HG02973 (cell line): ENCODE measurements around the gene MKLN1.
"Not testable (repeated sequence)": the region's sequence is repeated elsewhere in the genome, so short reads cannot be mapped to it uniquely, and the experiment has no call there.

Experiments used
- ATAC-seq: cut with Tn5 transposase; IDR thresholded peaks from one replicate; pipeline ENCODE4 v1.9.1; 2021; ENCODE audit warnings: moderate library complexity; ENCODE audit not compliant: unreplicated experiment

Gene MKLN1

DNA sequence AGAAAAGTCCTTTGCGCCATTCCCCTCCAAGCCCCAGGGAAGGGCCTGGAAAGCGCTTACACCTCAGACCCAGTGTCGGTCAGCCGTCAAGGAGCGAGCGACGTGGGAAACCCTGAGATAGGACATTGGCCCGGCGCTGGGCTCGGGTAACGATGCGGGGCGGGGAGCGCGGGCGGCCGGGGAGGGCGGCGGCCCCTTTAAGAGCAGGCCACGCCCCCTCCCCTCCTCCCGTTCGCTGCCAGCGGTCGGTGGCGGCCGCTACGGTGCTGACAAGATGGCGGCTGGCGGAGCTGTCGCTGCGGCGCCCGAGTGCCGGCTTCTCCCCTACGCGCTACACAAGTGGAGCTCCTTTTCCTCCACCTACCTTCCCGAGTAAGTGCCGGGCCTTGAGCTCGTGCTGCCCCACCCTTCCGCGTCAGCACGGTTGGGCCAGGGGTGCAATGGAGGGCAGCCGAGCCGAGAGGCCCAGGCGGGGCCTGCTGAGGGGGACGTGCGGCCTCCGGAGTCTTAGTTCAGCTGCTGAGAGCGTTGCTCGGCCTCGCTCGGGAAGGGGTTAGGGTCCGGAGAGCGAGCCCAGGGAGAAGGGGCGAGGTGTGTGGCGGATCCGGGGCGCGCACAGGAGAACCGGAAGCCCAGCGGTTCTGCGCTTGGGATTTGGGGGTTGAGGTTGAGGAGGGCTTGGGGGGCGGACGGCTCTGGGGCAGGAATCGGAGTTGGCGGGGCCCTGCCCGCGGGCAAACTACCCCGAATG lies at the start of gene MKLN1:
TSS of gene MKLN1 (plus strand) at position 251 of the 751 bp plus-strand sequence. CDS start at position 275, 24 bp downstream.
- peak; percentile 89 for ATAC-seq

DNA sequence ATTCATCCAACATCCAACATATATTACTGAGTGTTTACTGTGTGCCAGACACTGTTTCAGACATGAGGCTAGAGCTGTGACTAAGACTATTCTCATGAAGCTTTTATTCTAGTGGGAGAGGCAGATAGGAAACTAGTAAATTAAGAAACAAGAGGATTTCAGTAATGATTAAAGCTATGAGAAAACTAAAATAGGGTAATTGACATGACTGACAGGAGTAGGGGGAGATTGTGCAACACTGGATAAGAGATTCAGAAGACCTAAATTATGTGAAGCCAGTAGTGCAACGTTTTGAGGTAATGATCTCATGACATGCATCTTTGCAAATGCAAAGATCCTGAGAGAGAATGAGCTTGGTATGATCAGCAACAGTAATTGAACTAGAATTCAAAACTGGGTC lies 48.6 kb upstream of the MKLN1 start:
- ATAC-seq = no peak

DNA sequence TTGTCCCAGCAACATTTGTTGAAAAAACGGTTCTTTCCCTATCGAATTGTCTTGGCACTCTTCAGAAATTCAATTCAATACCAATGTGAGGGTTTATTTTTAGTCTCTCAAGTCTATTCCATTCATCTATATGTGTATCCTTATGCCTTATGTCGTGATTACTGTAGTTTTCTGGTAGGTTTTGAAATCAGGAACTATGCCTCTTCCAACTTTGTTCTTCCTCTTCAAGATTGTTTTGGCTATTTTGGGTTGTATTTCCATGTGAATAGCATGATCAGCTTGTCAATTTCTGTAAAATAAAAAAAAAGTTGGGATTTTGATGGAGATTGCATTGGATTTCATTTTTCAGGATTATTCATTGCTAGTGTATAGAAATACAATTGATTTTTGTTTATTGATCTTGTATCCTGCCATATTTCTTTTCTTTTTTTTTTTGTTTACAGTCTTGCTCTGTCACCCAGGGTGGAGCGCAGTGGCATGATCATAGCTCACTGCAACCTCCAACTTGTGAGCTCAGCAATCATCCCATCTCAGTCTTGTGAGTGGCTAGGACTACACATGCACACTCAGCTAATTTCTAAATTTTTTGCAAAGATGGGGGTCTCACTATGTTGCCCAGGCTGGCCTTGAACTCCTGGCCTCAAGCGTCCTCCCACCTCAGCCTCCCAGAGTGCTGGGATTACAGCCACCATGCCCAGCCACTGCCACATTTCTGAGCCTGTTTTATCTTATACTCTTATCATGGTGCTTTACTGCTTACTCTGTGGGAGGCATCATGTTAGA lies 46.2 kb upstream of the MKLN1 start:
- ATAC-seq = no peak

DNA sequence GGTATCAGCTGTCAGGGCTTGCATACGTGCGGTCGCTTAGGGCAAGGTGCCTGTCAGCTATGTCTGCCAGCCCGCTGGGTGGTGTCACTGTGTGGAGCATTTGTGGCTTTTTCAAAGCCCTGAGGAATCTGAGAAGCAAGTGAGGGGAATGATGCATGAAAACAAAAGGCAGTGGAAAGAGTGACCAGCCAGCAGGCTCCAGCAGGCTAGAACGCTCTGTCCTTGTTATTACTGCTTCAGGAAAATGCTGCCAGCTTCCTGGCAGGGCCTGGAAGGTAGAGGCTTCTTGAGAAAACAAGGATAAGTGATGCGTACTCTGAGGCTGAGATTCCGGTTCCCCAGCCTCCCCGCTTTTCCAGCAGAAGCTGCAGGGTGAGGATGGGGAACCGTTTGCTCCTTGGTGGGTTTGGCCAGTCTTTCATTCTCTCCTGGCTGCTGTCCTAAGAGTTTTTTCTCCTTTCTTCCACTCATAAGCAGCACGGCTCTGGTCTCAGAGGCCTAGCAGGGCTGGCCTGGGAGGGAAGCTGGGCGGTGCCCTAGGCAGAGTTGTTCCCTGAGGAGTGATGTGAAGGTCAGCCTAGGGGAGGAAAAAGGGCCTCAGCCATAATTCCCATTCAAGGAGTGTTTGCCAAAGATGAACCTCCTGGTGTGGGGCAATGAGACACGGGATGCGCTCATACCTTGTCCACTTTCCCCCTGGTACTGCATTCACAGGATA lies 42.8 kb upstream of the MKLN1 start:
- ATAC-seq = no peak

DNA sequence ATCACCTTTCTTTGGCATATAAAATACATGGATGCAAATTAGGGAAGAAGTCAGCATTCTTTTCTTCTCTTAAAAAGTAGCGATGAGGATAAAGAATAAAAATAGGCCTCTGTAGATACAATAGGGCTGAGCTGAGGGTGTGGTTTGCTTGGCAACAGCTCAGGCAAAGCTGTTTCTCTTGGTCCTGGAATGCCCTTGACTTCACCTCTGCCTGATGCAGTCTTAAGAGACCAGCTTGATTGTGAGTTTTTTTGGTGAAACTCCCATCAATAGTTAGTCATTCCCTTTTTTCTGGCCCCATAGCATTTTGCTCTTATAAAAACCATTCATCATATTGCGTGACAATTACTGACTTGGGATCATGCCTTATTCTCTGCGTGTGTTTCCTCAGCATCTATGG lies 42.1 kb upstream of the MKLN1 start:
- no peak for ATAC-seq

DNA sequence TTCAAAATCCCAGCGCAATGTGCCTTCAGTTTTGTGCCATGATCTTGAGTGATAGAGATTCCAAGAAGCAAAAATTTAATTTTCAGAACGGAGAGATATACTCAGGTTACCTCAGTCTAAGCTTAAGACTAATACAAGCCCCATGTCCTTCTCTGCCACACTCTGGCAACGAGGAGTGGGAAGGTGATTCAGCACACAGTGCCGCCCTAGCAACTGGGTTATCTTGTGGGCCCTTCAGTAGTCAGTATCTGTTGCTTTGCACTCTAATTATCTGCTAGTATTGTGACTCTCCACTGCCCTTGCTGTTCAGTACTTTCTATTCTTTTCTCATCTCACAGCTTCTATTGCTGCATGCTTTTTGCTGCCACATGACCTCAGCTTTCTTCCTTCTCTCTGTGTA lies 39.2 kb upstream of the MKLN1 start:
- no peak for ATAC-seq

DNA sequence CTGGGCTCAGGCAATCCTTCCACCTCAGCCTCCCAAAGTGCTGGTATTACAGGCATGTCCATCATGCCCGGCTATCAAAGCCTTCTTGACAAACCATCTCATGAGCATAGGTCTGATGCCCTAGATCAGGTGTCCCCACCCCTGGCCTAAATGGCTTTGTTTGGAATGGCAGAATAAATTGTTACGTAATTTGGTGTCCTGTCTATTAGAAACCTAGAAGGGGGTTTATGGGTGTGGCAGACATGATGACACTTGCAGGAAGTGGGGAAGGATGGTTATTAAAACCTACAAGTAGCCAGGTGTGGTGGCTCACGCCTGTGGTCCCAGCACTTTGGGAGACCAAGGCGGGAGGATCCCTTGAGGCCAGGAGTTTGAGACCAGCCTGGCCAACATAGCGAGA lies 38.6 kb upstream of the MKLN1 start:
- no peak for ATAC-seq

DNA sequence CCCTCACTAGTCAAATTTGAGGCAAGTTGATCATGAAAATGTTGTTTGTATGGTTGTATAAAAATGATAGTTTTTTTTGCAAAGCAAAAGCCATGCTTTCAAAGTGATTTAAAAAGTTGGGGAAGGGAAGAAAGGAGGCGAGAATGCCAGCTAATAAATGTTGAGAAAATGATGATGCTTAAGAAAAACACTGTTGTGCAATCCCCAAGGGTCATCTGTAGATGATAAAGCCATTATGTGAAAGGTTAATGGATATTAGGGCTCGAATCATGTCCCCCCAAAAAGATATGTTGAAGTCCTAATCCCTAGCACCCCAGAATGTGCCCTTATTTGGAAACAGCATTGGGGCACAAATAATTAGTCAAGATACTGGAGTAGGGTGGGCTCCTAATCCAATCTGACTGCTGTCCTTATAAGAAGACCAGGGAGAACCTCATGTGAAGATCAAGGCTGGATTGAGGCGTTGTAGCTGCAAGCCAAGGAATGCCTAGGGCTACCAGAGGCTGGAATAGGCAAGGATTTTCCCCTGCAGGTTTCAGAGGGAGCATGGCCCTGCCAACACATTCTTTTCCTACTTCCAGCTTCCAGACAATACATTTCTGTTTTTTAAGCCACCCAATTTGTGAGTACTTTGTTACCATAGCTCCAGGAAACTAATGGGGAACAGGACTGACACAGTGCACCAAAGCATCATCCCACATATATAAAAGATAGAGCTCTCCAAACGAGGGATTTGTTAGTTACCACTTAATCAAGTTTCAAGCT lies 35.4 kb upstream of the MKLN1 start:
- ATAC-seq = no peak

DNA sequence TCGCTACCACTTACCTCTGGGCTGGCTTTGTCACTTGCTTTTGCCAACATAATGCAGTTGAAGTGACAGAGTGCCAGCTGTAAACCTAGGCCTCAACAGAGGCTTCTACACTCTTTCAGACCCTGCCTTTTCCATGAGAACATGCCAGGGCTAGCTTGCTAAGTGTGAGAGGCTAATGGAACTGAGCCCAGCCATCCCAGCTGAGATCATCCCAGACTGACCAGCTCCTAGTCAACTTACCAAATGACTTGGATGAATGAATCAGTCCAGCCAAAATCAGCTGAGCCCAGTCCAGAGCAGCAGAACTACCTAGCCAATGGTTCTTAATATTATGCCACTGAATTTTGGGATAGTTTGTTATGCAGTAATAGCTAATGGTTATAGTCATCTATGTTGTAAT lies 34.7 kb upstream of the MKLN1 start:
- no peak for ATAC-seq

DNA sequence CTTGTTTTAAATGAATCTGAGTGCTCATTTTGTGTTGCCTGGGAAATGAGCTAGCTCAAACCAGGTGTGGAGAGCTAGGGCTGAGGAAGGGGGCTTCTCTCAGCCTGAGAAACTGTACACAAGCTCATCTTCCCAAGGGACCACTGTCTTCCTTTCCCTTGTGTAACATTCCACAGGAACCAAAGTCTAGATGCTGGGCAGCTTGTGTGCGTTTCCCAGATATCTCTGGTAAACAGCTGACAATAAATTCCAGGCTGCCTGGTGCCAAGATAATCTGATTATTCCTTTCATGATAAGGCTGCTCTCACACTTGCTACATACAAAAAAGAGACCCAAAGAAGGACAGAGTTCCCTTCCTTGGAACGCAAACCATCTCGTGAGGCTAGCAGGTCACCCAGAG lies 33.1 kb upstream of the MKLN1 start:
- no peak for ATAC-seq

DNA sequence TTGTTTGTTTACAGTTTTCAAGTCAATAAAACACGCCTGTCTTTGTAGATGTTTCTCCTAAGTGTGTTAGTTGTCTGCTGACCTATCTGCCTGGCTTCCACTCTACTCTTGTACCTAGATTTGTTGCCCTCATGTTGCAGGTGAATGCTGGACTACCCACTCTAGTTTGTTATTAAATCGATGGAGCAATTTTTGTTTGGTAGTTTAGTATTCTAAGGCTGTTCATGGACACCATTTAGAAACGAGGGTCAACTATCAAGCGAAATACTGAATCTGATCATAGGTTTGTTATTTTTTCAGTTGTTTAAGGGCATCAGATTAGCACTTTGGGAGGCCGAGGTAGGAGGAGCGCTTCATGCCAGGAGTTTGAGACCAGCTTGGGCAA lies 29.1 kb upstream of the MKLN1 start:
- no peak for ATAC-seq

DNA sequence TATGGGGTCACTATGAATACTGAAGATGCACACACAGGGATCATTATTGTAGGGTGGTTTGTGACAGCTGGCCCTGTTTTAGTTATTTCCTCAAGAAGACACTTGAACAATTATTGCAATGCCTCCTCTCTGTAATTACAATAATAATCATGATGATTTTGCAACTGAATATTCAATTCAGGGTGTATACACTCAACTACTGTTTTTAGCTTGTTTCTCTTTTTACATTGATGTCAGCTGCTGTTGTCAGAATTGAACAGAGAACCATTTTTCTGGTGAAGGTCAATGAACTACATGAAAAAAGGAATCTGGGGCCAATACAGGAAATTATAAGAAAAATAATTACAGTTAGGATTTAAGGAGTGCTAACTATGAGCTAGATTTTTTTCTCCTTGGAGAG lies 28.6 kb upstream of the MKLN1 start:
- ATAC-seq = no peak

DNA sequence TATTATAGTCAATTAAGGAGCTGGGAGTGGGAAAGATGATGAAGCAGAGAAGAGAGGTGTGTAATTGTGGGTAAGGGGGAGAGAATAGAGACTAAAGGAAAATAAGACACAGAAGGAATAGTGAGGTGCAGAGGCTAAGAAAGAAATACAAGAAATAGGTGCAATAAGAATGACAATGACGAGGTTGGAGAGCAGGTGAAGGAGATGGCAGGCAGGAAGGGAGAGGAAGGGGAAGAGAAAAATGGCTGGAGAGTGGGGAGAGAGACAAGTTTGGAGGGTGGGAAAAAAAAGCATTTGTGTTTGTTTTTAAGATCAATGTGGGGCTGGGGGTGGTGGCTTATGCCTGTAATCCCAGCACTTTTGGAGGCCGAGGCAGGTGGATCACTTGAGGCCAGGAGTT lies 27.6 kb upstream of the MKLN1 start:
- no peak for ATAC-seq

DNA sequence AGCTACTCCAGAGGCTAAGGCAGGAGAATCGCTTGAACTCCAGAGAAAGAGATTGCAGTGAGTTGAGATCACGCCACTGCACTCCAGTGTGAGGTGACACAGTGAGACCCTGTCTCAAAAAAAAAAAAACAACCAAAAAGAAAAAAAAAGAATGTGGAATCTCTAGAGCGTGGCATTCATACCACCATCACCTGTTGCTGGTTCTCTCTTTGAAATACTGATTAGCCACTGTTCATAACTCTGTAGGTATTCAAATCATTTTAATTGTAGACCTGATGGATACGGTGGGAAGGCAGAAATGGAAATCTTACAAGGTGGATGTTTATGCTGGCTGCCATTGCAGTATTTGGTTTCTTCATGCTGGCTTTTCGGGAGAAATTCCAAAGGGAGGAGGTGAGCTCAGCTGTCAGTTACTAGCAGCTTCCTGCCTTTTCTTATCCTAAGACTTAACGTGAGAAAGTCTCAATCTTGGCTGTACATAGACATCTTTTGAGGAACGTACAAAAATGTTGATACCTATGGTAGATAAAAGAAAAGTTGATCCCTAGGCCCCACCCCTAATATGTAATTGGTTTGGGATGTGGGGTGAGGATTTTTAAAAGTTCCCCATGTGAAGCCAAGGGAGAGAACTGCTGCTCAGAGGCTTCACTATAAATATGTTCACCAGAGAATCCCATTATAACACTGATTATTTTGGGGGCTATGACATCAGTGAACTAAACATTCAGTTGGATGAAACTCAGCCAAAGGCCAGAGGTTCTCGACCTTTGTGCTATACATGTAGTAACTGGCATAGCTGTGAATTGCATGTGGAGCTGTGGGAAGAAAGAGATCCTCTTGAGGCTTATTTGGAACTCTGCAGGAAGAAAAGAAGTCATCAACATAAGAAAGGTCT lies 26.9 kb upstream of the MKLN1 start:
- no peak for ATAC-seq

DNA sequence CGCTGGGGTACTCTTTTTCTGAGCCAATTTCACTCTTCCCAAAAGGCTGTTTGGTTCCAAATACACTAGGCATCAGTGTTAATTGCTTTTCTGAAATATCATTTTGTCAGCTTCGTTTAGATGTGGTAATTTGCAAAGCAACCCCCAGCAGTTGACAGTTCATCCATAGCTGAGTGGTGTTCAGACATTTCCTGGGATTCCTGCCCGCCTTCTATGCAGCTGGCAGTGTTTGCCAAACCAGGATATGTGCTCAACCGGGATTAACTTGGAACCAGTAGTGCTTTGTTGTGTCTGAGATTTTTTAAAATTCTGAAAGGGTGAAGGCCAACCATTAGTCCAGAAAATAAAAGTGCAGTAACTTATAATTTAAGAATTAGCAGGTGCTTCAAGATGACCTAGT lies 25.2 kb upstream of the MKLN1 start:
- ATAC-seq = no peak

DNA sequence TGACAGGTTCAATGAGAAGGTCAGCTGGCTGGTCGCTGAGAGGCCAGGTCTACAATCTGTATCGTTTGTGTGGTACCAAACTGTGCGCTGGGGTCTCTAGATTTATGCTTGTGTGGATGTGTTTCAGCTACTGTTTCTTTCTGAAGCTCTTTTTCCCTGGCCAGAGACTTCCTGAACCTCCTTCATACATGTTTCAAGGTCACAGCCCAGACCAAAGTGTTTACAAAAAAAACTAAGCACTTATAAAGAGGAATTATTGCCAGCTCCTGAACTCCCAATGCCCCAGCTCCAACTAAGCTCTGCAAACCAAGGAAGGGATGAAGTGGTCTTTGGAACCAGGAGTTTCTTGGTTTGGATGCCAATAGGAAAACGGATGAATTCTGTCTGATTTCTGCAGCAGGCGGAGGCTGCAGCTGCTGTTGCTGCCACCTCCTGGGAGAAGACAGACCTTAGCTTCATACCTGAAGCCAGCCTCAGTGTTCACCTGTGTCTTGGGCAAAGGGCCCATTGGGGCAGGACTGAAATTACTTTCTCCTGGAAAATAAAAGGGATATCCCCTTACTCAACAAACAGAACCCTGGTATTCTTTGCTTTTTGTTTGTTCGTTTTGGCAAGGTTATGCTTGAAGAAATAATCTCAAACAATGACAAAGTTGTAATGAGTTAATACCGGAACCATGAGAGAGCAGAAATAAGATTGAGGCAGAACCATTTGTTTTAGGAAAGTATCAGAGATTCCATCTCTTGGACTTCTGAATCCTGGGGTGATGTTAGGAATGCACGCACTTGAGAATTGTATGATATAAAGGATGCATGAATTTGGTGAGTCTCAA lies 24.6 kb upstream of the MKLN1 start:
- ATAC-seq = no peak

DNA sequence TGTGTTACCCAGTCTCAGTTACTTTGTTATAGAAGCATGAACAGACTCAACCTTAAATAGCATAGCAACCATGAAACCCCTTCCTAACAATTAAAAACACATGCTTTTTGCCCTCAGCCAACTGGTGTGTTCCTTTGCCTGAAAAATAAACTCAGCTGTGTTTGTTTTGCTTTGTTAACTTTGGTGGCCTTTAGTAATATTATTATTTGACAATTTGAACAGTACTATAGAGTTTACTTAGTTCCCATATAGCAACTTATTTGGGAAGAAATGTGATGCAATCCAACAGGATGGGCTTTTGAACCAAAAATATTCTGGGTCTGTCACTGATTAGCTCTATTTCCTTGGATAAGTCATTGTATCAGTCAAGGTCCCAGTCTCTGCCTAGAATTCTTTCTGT lies 22.5 kb upstream of the MKLN1 start:
- no peak for ATAC-seq

DNA sequence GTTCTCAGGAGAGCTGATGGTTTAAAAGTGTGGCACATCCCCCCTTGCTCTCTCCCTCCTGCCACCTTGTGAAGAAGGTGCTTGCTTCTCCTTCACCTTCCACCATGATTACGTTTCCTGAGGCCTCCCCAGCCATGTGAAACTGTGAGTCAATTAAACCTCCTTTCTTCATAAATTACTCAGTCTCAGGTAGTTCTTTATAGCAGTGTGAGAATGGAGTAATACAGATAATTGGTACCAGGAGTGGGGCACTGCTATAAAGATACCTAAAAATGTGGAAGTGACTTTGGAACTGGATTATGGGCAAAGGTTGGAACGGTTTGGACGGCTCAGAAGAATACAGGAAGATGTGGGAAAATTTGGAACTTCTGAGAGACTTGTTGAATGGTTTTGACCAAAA lies 21.6 kb upstream of the MKLN1 start:
- not testable (repeated sequence) for ATAC-seq

DNA sequence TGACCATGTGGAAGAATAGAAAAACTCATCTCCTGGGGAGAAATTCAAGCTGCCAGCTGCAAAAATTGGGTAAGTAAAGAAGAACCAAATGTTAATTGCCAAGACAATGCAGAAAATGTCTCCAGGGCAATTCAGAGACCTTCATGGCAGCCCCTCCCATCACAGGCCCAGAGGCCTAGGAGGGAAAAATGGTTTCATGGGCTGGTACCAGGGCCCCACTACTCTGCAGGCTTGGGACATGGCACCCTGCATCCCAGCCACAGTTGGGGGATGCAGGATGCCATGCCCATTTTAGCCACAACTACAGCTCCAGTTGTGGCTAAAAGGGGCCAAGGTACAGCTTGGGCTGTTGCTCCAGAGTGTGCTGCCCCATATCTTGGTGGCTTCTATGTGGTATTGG lies 20.9 kb upstream of the MKLN1 start:
- ATAC-seq = no peak
